ENCODE results near the gene RFPL4AL1.

DNA sequence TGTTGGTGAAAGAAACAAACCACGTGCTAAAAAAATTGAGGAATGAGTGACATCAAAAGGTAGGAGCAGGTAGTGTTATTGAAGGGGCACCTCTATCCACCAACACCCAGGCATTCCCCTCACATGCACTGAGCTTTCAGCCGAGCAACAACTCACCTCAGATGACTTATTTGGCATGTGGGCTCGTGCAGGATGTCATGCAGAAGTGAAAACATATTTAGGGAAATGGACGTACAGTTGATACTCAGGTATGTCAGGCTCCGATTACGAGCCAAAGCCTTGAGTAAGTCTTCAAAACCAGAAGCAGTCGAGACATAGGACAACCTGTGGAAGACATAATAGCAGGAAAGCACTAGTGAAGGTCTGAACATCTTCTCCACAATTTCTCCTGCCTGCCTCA is 32.5 kb downstream of the RFPL4AL1 start:
- no peak for TF ChIP-seq POLR2A (IDR thresholded peaks at IDR 0.05)
- TF ChIP-seq, protein P1, sequence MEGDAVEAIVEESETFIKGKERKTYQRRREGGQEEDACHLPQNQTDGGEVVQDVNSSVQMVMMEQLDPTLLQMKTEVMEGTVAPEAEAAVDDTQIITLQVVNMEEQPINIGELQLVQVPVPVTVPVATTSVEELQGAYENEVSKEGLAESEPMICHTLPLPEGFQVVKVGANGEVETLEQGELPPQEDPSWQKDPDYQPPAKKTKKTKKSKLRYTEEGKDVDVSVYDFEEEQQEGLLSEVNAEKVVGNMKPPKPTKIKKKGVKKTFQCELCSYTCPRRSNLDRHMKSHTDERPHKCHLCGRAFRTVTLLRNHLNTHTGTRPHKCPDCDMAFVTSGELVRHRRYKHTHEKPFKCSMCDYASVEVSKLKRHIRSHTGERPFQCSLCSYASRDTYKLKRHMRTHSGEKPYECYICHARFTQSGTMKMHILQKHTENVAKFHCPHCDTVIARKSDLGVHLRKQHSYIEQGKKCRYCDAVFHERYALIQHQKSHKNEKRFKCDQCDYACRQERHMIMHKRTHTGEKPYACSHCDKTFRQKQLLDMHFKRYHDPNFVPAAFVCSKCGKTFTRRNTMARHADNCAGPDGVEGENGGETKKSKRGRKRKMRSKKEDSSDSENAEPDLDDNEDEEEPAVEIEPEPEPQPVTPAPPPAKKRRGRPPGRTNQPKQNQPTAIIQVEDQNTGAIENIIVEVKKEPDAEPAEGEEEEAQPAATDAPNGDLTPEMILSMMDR (IDR thresholded peaks at IDR 0.05): no peak
- no peak for TF ChIP-seq EP300 (IDR thresholded peaks at IDR 0.05)

Measured in sigmoid colon (tissue), 4 donors.